ENCODE results near the gene TMEM163. TPM values are rescaled to one million over a fixed set of nuclear protein-coding genes. Genes with fewer than 3 reads are reported as not detected.

TMEM163 gene
- total RNA-seq, 4 donors from 2014 or later, result 0.34 to 1.2 TPM; not detected in 2

DNA sequence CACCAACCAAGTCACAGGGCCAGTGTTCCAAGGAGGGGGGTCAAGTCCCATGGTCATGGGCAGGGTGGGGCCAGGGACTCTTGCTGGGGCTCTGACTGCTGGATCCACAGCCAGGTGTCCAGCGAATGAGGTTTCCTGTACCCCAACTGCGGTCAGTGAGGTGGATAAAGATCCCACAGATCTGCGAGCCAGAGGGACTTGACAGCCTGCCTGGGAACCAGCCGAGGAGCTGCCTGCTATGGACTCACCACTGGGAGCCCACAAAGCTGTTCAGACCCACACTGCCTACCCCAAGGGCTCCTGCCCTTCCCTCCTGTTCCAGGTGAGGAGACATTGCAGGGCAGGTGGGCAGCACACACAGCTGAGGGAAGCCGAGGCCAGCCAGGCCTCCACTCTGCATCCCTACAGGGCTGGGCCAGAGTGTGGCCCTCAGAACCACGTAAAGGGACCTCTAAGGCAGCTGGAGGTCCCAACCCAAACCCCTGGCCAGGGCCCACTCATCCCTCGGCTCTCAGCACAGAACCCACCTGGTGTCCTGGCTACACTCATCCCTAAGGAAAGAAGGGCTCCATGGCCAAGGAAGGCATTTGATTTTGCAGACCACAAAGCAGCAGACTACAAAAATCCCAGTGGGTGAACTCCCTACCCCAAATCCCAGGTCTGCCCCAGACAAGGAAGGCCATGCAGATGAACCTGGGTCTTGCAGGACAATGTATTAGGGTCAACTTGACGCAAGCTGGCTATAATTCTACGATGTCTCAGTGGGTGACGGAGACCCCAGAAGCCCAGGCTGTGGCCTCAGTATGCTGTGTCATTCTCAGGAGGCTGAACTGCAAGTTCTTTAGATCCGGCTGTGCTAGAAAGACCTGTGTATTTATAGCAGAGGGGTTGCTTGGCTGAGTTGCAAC, 255.8 kb downstream of the TMEM163 start:
- TF ChIP-seq POLR2A (IDR thresholded peaks at IDR 0.05), result no peak
- TF ChIP-seq CTCF (IDR thresholded peaks at IDR 0.05), result no peak
- Histone ChIP-seq H3K4me1 (no peaks in the 10 kb centered on the region), H3K27me3 (no peaks in the 10 kb centered on the region), H3K9me3 (no peaks in the 10 kb centered on the region), H3K36me3 (no peaks in the 10 kb centered on the region), H3K27ac (no peak overlapping the region), H3K4me3 (no peak overlapping the region)
- DNase-seq, result no peak
- intact Hi-C loops (cut with DNase I; ENCODE audit: low total_unique reads), result no loop called here

GRCh38 chr2:134462275-134462674, 256.5 kb downstream of the TMEM163 start:
- no peaks in the 10 kb centered on the region for H3K4me1 ChIP-seq
- no peaks in the 10 kb centered on the region for H3K9me3 ChIP-seq
- intact Hi-C loops (cut with DNase I; ENCODE audit: low total_unique reads), result no loop called here
- H3K27ac ChIP-seq, result no peak overlapping the region
- H3K36me3 ChIP-seq, result no peaks in the 10 kb centered on the region
- no peaks in the 10 kb centered on the region for H3K27me3 ChIP-seq
- TF ChIP-seq POLR2A (IDR thresholded peaks at IDR 0.05) (no peak), CTCF (IDR thresholded peaks at IDR 0.05) (no peak)
- no peak for DNase-seq
- H3K4me3 ChIP-seq, result no peak overlapping the region

DNA sequence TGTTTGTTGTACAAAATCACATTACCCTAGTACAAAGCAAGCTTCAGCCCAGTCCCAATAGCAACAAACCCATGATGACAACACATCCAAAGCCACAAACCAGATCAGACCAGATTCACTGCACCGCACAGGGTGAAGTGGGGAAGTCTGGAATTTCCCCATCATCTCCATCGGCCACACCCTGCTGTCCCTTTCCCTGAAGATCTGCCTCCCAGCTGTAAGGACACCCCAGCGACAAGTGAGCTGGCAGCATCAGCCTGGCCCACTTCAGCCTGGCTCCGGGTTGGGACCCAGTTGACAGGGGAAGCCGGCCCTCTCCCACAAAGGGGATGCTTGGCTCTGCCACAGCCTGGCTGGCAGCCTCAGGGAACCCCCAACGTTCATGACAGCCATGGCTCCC, 257.3 kb downstream of the TMEM163 start:
- Histone ChIP-seq H3K27ac (no peak overlapping the region), H3K4me1 (no peaks in the 10 kb centered on the region), H3K36me3 (no peaks in the 10 kb centered on the region), H3K27me3 (no peaks in the 10 kb centered on the region), H3K9me3 (no peaks in the 10 kb centered on the region), H3K4me3 (no peak overlapping the region)
- intact Hi-C loops (cut with DNase I; ENCODE audit: low total_unique reads), result no loop called here
- DNase-seq, result no peak
- no peak for TF ChIP-seq POLR2A (IDR thresholded peaks at IDR 0.05)
- no peak for TF ChIP-seq CTCF (IDR thresholded peaks at IDR 0.05)

- Histone ChIP-seq H3K9me3 (no peaks in the 10 kb centered on the region), H3K4me1 (no peaks in the 10 kb centered on the region), H3K36me3 (no peaks in the 10 kb centered on the region), H3K27me3 (no peaks in the 10 kb centered on the region), H3K27ac (no peak overlapping the region), H3K4me3 (no peak overlapping the region)
- DNase-seq, result peak in 1 of 2 donors; percentile 35
- intact Hi-C loops (cut with DNase I; ENCODE audit: low total_unique reads), result no loop called here
- no peak for TF ChIP-seq POLR2A (IDR thresholded peaks at IDR 0.05)
- TF ChIP-seq CTCF (IDR thresholded peaks at IDR 0.05), result peak; percentile 11 to 30 (median 20)
These were observed 258.2 kb downstream of the TMEM163 start for GRCh38 chr2:134460583-134460998.

GRCh38 chr2:134459706-134460406, 258.9 kb downstream of the TMEM163 start:
- TF ChIP-seq POLR2A (IDR thresholded peaks at IDR 0.05) (no peak), CTCF (IDR thresholded peaks at IDR 0.05) (no peak)
- Histone ChIP-seq H3K27ac (no peak overlapping the region), H3K9me3 (no peaks in the 10 kb centered on the region), H3K36me3 (no peaks in the 10 kb centered on the region), H3K4me3 (no peak overlapping the region), H3K27me3 (no peaks in the 10 kb centered on the region), H3K4me1 (no peaks in the 10 kb centered on the region)
- intact Hi-C loops (cut with DNase I; ENCODE audit: low total_unique reads), result no loop called here
- DNase-seq, result no peak

Measured in uterus (tissue), 4 donors.